IMR-90 (cell line): ENCODE data around the gene SHB. TPM values are rescaled to one million over a fixed set of nuclear protein-coding genes. Genes with fewer than 3 reads are reported as not detected.

ENCODE experiments used
- ATAC-seq: fragments of 200-7000 bp; cut with Tn5 transposase; 2 replicates; pipeline ENCODE4 v1.9.1; 2020; ENCODE audit warnings: low read depth, mild to moderate bottlenecking, moderate library complexity
- BruUV-seq: library from RNA; stranded (reverse); fragments of 400-500 nt; replicated peaks from 2 replicates; lab custom pipeline; 2021; lab: Mats Ljungman, UMichigan
- CTCF ChIA-PET: fragments of 300-600 bp; formaldehyde crosslinking; extraction: SDS; loops from one replicate; lab custom pipeline; 2021; ENCODE audit warnings: antibody characterized with exemption; lab: Yijun Ruan, JAX
- POLR2A ChIA-PET: fragments of 300-600 bp; sonication (Branson Sonifier 250); formaldehyde crosslinking; loops from one replicate; lab custom pipeline; 2022; ENCODE audit warnings: antibody characterized with exemption; ENCODE audit not compliant: unreplicated experiment; lab: Charles Lee
- DNase-seq: peaks from one replicate; pipeline ENCODE4 v3.0.0; 2013
- H2AFZ ChIP-seq: replicated peaks from 2 replicates; pipeline ENCODE3; 2013; ENCODE audit warnings: low read length, mild to moderate bottlenecking; ENCODE audit not compliant: poor library complexity
- H2AK5ac ChIP-seq: 2 replicates; pipeline ENCODE4 v1.6.1; 2013; ENCODE audit warnings: low read depth, low read length, inconsistent platforms
- H2AK9ac ChIP-seq: replicated peaks from 2 replicates; pipeline ENCODE3; 2013; ENCODE audit warnings: mild to moderate bottlenecking, low read depth, low read length, moderate library complexity; ENCODE audit not compliant: poor library complexity
- H2BK120ac ChIP-seq: 2 replicates; pipeline ENCODE4 v1.6.1; 2013; ENCODE audit warnings: low read depth, low read length, inconsistent platforms
- H2BK15ac ChIP-seq: 3 replicates; pipeline ENCODE4 v1.6.1; 2013; ENCODE audit warnings: low read depth, low read length, inconsistent platforms
- H2BK20ac ChIP-seq: 2 replicates; pipeline ENCODE4 v1.6.1; 2013; ENCODE audit warnings: low read depth, mild to moderate bottlenecking, inconsistent platforms, low read length, moderate library complexity
- H2BK5ac ChIP-seq: 2 replicates; pipeline ENCODE4 v1.6.1; 2013; ENCODE audit warnings: mild to moderate bottlenecking, low read depth, low read length, inconsistent platforms; ENCODE audit not compliant: poor library complexity, severe bottlenecking
- H3K14ac ChIP-seq: replicated peaks from 2 replicates; pipeline ENCODE4 v1.6.1; 2013; ENCODE audit warnings: low read depth, low read length, inconsistent platforms
- H3K18ac ChIP-seq: 2 replicates; pipeline ENCODE4 v1.6.1; 2013; ENCODE audit warnings: low read depth, low read length, control low read depth
- H3K23ac ChIP-seq: 2 replicates; pipeline ENCODE4 v1.6.1; 2013; ENCODE audit warnings: low read depth, low read length, inconsistent platforms
- H3K27ac ChIP-seq: 2 replicates; pipeline ENCODE4 v1.5.1; 2013; ENCODE audit warnings: mild to moderate bottlenecking, control low read depth, low read length; ENCODE audit not compliant: insufficient read depth
- H3K27me3 ChIP-seq: 2 replicates; pipeline ENCODE4 v1.6.1; 2013; ENCODE audit warnings: low read length; ENCODE audit not compliant: control insufficient read depth, insufficient read depth
- H3K36me3 ChIP-seq: 2 replicates; pipeline ENCODE4 v1.6.1; 2013; ENCODE audit warnings: low read length, mixed read lengths; ENCODE audit not compliant: control insufficient read depth, insufficient read depth
- H3K4ac ChIP-seq: 2 replicates; pipeline ENCODE4 v1.6.1; 2013; ENCODE audit warnings: low read depth, low read length, inconsistent platforms
- H3K4me1 ChIP-seq: 2 replicates; pipeline ENCODE4 v1.6.1; 2013; ENCODE audit warnings: low read length, mixed read lengths; ENCODE audit not compliant: control insufficient read depth, insufficient read depth
- H3K4me2 ChIP-seq: 2 replicates; pipeline ENCODE4 v1.6.1; 2013; ENCODE audit warnings: low read depth, mild to moderate bottlenecking, control low read depth, low read length, moderate library complexity
- H3K4me3 ChIP-seq: 2 replicates; pipeline ENCODE4 v1.5.1; 2013; ENCODE audit warnings: low read depth, mild to moderate bottlenecking, control low read depth, low read length, moderate library complexity; ENCODE audit not compliant: insufficient read depth
- H3K56ac ChIP-seq: 2 replicates; pipeline ENCODE4 v1.6.1; 2013; ENCODE audit warnings: low read length, inconsistent platforms; ENCODE audit not compliant: insufficient read depth; ENCODE audit errors: extremely low read depth
- H3K79me1 ChIP-seq, 2 experiments: 2 replicates each; pipeline ENCODE4 v1.6.1; 2013; ENCODE audit warnings: low read length in 2 of 2, inconsistent platforms in 1 of 2, low read depth in 1 of 2
- H3K9ac ChIP-seq: 2 replicates; pipeline ENCODE4 v1.6.1; 2013; ENCODE audit warnings: low read depth, low read length, control low read depth
- H3K9me1 ChIP-seq: 2 replicates; pipeline ENCODE4 v1.6.1; 2013; ENCODE audit warnings: low read length, inconsistent platforms; ENCODE audit not compliant: insufficient read depth
- H3K9me3 ChIP-seq: 2 replicates; pipeline ENCODE4 v1.6.1; 2013; ENCODE audit warnings: low read length; ENCODE audit not compliant: control insufficient read depth, insufficient read depth
- H4K20me1 ChIP-seq: 2 replicates; pipeline ENCODE4 v1.6.1; 2013; ENCODE audit warnings: low read length, inconsistent platforms; ENCODE audit not compliant: insufficient read depth
- H4K5ac ChIP-seq: 2 replicates; pipeline ENCODE4 v1.6.1; 2013; ENCODE audit warnings: mild to moderate bottlenecking, low read depth, low read length, control low read depth
- H4K8ac ChIP-seq, 2 experiments: 2 replicates each; pipeline ENCODE4 v1.6.1; 2013; ENCODE audit warnings: low read depth in 2 of 2, low read length in 2 of 2, control low read depth in 1 of 2, inconsistent platforms in 1 of 2
- H4K91ac ChIP-seq: 2 replicates; pipeline ENCODE4 v1.6.1; 2013; ENCODE audit warnings: low read depth, low read length, inconsistent platforms; ENCODE audit not compliant: insufficient read depth
- RFX5 ChIP-seq: IDR thresholded peaks from 2 replicates; pipeline ENCODE4 v1.8.0; 2012; ENCODE audit warnings: low read depth, mild to moderate bottlenecking, low read length, moderate library complexity
- WGBS, 2 experiments: methylation state at CpG; one replicate each; pipeline versions ENCODE4 v1.1.5 to v1.1.7; 2013; ENCODE audit warnings: missing lambda C conversion rate in 2 of 2; ENCODE audit not compliant: insufficient read length in 1 of 2; ENCODE audit errors: extremely low coverage in 2 of 2; 5-methylcytosine and 5-hydroxymethylcytosine counted together
- dilution Hi-C: fragments of 300-500 bp; cut with HindIII; formaldehyde crosslinking; loops from one replicate; pipeline ENCODE4 v1.14.3; 2018; ENCODE audit warnings: low sequenced_read_pairs; ENCODE audit not compliant: unreplicated experiment
- in situ Hi-C: fragments of 300-500 bp; cut with MboI; formaldehyde crosslinking; loops from 3 replicates; pipeline ENCODE4 v1.14.3; 2019; ENCODE audit warnings: low sequenced_read_pairs, inconsistent platforms, mixed read lengths
- intact Hi-C: fragments of 100-400 bp; cut with micrococcal nuclease; formaldehyde crosslinking; loops from 2 replicates; pipeline ENCODE4 v1.10.0; 2022
- polyA plus RNA-seq, 3 experiments: library from polyadenylated mRNA; depleted of rRNA; stranded (reverse); fragments of >200 nt; gene quantifications; 2 replicates each; pipeline ENCODE4 v1.2.3, GENCODE V29; 2012; ENCODE audit warnings: low replicate concordance in 1 of 3
- total RNA-seq: library from RNA; depleted of rRNA; stranded (reverse); fragments of >200 nt; gene quantifications from 2 replicates; pipeline ENCODE4 v1.2.3, GENCODE V29; 2012

SHB gene
- total and polyA plus RNA-seq, 2 of the 4 experiments (the other 2 are of a cell fraction), result 6.1 to 20.4 TPM

GRCh38 chr9:37986771-37987258 is 82.2 kb downstream of the SHB start:
- Histone ChIP-seq H4K5ac (no peak overlapping the region), H3K14ac (no peak overlapping the region; the same call in 1 of the 2 replicates), H3K36me3 (peaks cover 13% of the 10 kb centered on the region; the same call in 1 of the 2 replicates), H3K27me3 (no peaks in the 10 kb centered on the region), H3K4me1 (peaks cover 22% of the 10 kb centered on the region), H3K9ac (no peak overlapping the region), H3K9me3 (no peaks in the 10 kb centered on the region), H2BK5ac (no peak overlapping the region), H2BK15ac (no peak overlapping the region), H4K91ac (no peak overlapping the region), H4K20me1 (peaks cover 58% of the 10 kb centered on the region), H3K4me2 (no peak overlapping the region), H2BK120ac (no peak overlapping the region), H2BK20ac (no peak overlapping the region), H3K23ac (no peak overlapping the region), H3K4me3 (no peak overlapping the region), H3K79me1 (peaks cover 53 to 97% of the 10 kb centered on the region in 2 experiments), H2AK5ac (peak overlapping the region; percentile 40), H2AFZ (no peak overlapping the region), H3K18ac (no peak overlapping the region), H3K9me1 (peaks cover 53% of the 10 kb centered on the region), H4K8ac (peak overlapping the region in 1 of 2 experiments; percentile 9; a peak in 1 of 4 replicates), H2AK9ac (no peak overlapping the region), H3K56ac (no peak overlapping the region), H3K27ac (no peak overlapping the region), H3K4ac (no peak overlapping the region; the same call in 1 of the 2 replicates)
- no peak for TF ChIP-seq RFX5
- BruUV-seq, result no TSS peak
- intact Hi-C loops, result no loop called here
- no peak for ATAC-seq
- DNase-seq, result no peak
- WGBS, 2 experiments, result 93% methylated on average over 12 of the region's 15 CpGs; no CpG with 5 or more reads in 1 of the 2 experiments
- ChIA-PET POLR2A (no interaction called here), CTCF (no interaction called here)
- dilution Hi-C loops, result no loop called here
- in situ Hi-C loops, result no loop called here
